HG02588 (cell line): ENCODE results near the gene UBA52.

Experiments
- ATAC-seq: cut with Tn5 transposase; IDR thresholded peaks from one replicate; pipeline ENCODE4 v1.9.1; 2021; ENCODE audit warnings: mild to moderate bottlenecking, moderate library complexity; ENCODE audit not compliant: unreplicated experiment

The UBA52 gene

DNA sequence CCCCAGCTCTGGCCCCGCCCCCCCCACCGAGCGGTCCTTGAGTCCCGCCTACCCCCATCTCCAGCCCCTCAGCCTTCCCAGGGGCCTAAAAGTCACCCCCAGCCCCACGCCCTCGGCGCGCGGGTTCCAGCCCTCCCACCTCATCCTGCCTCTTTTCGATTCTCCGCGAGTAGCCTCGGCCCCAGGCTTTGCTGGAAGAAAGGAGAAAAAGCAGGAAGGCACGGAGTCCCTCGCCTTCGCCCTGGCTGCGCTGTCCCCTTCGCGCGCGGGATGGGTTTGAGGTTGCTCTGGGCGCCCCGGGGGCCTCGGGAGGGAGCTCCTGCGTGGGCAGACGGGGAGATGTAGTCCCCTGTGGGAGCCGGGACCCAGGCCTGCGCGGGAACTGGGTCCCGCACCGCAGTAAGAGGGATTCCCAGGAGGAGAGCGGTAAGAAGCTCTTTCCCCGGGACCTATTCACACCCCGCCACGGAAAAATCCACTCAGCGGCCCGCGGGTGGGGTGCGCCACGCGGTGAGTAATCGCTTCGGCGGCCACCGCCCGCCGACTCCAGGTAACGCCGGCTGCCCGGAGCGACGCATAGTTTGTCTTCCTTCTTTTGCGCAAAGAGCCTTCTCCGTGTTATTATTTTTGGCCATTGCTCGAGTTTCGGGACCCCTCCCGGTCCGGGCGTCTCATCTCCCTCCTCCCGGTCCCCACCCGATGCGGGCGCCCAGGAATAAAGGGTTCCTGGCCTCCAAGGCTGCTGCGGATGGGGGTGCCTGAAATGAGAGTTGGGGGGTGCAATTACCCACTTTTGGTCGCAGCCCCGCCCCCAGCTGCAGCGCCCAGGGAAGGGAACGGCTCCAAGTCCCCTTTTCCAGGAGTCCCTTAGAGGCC is 35.8 kb downstream of the UBA52 start:
- ATAC-seq: no peak

DNA sequence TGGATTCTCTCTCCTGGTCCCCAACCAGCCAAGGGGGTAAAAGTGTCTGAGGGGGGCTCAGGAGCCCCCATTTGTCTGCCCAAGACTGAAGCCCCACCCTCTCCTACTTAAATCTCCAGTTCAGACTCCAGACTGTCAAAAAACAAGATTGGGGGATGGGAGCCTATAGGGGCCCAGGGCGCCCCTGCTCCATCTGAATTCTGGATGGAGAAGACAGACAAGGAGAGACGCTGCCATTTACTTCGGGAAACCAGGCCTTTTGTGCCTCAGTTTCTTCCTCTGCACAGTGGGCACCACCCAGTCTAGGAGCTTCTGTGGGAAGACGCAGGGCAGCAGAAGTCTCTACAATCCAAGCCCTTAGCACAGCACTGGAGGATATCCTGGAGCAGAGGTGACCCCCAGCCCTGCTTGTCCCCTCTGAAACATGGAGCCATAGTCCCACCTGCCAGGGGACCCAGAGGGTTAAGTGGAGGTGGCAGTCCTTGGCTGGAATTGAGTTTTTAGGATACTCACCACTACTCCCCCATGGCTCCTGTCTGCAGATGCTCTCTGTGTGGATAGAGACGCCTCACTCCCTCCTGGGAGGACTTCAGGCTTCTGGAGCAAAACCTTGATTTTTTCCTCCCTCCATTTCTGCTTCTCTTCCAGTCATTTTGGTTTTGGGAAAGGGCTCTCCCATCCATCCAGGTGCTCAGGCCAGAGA is 36.6 kb downstream of the UBA52 start:
- ATAC-seq: no peak

DNA sequence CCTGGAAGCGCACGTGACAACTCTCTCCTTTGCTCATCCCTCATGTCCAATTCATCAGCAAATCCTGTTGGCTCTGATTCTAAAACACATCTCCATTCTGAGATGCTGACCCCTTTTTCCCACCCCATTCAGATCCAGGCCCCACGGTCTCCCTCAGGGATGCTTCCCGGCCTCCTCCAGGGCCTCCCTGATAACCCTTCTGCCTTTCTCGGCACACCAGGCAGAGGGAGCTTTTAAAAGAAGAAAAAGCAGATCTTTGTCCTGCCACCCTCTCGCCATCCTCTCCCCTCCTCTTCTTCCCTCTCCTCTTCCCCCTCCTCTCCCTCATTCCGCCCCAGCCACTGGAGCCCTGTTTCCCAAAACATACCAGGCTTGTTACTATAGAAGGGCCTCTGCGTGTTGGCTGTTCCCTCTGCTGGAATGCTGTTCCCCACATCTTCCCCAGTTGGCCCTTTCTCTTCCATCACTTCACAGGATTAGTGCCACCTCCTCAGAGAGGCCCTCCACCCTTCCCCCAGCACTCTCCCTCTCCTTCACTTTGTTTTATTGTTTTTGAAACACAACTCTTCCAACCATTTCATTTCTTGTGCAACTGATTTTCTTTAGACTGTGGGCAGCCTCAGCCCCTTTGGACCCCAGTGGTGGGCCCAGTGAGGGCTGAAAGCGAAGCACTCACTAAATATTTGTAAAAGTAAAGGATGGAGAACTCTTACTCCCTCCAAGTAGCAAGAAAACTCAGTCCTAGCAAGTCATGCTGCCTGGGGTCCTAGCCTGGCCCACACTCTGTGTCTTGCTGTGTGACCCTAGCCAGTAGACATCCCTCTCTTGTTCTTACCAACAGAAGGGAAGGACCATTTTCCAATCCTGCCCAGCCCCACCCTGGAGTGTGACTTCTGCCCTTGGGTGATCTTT is 37.4 kb downstream of the UBA52 start:
- ATAC-seq: no peak

DNA sequence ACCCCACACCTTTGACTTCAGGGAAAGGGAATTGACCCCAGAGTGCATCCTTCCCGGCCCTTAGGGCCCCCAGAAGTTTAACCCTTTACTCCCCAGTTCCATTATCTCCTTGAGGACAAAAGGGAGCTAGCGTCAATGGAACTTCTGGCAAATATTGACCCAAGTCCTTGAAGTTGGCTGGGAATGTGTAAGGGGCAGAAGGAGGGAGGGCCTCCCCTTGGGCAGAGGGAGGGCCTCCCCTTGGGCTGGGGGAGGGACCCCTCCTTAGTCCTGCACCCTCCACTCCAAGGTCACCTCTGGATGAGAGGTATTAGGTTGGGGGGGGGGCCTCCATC is 38.0 kb downstream of the UBA52 start:
- no peak for ATAC-seq

DNA sequence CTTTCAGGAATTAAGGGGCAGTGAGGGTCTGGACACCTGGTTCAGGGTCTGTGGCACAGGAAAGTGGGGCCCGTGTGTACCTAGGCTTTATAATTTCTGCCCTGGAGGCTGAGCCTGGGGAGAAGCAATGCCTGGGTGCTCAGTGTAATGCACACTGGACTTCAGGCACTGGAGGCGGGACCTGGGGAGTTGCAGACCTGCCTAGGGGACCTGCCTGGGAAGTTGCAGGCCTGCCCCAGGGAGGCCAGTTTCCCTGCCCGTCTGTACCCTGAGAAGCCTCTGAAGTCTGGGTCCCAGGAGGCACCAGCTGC is 38.5 kb downstream of the UBA52 start:
- ATAC-seq: no peak

DNA sequence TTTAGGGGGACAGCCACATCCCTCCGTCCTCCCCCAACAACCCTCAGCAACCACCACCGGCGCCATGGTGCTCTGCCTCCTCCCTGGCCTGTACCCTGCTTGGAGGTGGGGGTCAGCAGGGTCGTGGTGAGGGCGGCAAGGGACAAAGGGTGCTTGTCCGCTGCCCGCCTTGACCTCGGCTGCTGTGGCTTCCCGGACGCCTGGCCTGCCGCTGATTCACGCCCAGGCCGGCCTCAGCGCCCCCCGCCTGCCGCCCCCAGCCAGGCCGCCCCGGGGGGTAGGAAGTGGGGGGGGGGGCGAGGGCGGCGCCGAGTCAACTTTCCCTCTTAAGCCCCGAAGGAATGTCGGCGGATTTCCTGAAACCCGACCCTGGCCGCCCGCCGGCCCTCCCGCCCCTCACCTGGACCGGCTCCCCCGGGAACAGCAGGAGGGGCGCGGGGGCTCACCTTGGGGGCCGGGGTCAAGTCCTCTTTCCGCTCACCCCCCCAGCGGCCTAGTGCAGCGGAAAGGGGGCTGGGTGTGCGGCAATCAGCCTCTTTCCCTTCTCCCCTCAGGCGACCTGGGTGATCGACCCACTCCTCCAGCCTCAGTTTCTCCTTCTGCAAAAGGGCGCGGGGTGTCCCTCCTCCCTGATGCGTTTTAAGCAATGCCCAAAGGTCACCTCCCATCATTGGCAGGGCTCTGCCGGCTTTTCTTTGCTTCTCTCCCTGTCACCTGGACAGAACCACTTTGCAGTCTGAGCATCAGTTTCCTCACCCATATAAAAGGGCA is 39.1 kb downstream of the UBA52 start:
- no peak for ATAC-seq

DNA sequence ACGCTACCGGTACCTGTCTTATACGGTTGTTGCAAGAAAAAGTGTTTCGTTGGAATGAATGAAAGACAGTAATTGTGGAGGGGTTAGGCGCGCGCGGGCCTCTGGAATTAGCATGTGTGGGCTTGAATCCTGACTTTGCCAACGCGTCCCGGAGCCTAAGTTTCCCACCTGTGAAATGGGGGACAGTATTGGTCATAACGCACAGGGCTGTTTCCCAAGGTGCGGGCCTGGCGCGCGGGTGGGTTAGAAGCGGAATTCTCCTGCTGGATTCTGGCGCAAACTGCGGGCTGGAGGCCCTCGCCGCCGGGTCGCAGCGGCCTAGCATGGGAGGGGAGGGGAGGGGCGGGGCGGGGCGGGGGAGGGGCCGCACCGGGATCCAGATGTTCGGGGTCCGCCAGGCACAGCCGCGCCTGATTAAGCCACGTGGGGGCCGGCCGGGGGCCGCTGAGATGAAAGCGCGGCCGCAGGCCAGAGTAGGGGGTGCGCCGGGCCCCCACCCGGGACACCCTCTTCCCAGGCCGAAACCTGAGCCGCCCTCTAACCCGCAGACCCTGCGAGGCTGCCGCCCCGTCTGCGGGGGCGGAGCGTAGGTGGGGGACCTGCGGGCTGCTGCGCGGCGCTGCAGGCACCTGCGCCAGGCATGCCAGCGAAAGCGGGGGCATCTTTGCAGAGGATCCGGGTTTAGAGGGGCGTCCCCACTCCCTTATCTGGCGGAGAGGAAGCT is 39.8 kb downstream of the UBA52 start:
- no peak for ATAC-seq

DNA sequence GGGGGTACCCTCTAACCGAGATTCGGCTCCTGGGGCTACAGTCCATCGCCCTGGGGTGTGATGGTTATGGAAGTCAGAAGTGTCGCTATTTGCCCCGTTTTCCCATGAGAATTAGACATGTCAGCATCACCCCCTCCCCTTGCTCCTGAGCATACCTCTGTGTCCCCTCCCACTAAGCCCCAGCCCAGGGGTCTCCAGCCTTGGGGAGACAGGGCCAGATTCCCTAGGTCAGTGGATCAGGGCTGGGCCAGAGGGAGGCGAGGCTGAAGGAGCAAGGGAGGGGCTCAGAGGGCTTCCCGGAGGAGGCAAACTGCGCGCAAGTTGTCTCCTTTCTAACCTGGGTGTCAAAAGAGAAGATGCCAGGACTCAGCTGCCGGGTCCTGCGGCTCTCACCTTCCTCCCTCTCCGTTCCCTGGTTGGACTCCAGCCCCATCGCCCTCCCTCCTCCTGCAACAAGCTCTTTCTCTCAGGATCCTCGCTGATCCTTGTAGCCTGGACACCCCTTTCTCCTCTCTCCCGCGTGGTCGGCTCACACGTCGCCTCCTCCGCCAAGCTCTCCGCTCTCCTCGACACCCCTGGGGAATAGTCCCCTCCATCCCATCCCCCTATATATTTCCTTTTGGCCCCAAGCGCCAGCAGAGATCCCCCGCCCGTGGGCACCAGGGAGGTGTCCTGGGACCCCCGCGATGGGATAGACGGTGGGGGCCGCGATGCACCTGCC is 40.6 kb downstream of the UBA52 start:
- no peak for ATAC-seq

DNA sequence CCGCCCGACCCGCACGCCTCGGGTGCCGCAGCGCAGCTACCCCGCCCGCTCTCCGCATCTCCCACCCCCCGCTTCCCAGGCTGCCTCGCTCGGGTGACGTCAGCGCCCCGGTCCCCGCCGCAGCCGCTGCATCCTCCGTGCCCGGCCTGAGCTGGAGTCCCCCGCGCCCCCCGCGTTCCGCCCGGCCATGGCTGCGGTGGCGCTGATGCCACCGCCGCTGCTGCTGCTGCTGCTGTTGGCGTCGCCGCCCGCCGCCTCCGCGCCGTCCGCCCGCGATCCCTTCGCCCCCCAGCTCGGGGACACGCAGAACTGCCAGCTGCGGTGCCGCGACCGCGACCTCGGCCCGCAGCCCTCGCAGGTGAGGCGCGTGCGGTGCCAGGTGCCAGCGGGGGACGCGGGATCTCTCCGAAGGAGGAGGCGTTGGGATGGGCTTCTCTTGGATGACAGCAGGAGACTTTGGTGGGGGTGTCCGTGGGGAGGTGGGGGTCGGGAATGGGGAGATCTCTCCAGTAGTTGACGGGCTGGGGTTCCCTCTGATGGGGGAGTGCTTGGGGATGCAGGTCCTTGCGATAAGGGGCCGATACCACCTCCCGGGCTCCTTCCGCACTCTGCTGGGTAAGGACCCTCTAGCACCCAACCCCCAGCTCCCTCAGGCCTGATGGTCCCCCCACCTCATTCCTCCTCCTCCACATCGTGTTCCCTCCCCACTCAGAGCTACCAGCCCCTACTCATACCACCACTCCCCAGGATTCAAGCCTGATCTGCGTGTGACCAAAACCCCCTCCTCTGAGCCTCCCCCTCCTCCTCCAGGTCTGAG is 41.3 kb downstream of the UBA52 start, which contains the start of gene TMEM59L:
Gene TMEM59L, plus strand, starts transcription at position 99 of the 817 bp plus-strand sequence. Its CDS starts 89 bp downstream, at position 188.
- no peak for ATAC-seq

DNA sequence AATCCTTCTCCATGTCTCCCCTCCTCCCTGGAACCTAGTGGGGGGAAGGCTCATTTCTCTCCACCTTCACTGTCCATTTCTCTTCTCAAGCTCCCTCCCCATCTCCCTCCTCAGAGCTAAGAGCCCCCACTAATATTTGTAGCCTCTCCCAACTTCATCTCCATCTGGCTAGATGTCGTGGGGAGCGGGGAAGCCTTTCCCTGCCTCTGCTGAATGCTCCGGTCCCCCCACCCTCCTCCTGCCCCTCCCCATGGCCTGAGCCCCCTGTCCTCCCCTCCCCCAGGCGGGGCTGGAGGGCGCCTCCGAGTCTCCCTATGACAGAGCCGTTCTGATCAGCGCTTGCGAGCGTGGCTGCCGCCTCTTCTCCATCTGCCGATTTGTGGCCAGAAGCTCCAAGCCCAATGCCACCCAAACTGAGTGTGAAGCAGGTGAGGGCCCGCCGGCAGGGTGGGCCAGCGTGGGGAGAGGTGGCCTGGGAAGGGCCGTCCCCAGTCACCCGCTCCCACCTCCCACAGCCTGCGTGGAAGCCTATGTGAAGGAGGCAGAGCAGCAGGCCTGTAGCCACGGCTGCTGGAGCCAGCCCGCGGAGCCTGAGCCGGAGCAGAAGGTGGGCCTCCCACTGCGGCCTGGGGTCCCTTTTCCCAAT is 42.1 kb downstream of the UBA52 start:
- no peak for ATAC-seq

DNA sequence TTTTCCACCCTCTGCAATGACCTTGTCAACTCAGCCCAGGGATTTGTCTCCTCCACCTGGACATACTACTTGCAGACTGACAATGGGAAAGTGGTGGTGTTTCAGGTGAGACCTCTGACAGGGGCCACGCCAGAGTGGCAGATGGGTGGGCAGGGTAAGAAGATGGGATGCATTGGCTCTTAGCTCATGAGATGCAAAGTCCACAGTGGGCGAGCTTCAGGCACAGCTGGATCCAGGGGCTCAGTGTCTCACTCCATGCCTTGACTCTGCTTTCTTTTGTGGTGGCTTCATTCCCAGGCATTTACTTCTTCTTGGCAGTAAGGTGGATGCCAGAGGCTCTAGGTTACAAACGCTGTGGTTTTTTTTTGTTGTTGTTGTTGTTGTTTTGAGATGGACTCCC is 44.4 kb downstream of the UBA52 start:
- no peak for ATAC-seq

DNA sequence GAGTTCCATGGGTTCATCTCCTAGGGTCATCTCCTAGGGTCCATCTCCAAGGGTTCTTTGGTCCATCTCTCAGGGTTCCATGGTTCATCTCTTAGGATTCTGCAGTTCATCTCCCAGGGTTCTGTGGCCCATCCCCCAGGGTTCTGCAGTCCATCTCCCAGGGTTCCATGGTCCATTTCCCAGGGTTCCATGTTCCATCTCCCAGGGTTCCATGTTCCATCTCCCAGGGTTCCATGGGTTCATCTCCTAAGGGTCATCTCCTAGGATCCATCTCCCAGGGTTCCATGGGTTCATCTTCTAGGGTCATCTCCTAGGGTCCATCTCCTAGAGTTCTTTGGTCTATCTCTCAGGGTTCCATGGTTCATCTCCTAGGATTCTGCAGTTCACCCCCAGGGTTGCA is 45.9 kb downstream of the UBA52 start:
- ATAC-seq: no peak

DNA sequence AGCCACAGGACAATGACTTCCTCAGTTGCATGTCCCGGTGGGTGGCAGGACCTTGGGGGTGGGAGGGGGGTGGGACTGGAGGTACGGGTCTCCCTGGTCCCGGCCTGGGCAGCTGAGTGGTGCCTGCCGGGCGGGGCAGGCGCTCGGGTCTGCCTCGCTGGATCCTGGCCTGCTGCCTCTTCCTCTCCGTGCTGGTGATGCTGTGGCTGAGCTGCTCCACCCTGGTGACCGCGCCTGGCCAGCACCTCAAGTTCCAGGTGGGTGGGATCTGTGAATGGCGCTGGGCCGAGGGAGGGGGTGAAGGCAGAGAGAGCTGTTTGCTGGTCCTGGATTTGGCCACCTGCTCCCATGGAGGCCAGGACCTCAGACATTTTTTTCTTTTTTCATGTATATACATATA is 46.6 kb downstream of the UBA52 start:
- no peak for ATAC-seq

DNA sequence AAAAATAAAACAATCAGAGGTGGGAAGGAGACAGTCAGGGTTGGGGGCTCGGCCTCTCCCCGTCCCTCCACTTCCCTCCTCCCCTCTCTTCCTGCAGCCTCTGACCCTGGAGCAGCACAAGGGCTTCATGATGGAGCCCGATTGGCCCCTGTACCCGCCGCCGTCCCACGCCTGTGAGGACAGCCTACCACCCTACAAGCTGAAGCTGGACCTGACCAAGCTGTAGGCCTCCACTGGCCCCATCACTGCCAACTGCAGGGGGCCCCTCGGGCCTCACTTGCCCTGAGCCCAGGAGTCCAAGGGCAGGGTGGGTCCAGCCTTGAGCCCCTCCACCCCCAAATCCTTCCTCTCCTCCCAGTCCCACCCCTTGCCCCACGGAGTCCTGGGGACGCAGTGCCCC is 48.7 kb downstream of the UBA52 start:
- no peak for ATAC-seq

DNA sequence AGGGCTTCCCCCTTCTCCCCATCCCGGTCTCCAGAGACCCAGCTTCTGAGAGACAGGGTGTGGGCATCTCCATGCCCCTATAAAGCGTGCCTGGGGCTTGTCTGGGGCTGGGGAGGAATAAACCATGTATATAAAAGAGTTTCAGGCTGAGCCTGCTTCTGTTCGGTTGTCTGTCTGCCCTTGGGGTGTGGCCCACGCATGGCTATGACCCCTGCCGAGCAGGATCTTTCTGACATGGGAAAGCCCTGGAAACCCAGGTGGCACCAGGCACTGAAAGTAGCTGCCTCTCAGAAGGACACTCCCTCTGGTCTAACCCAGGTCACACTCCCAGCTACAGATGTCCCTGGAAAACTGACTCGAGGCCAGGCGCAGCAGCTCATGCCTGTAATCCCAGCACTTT is 49.2 kb downstream of the UBA52 start:
- no peak for ATAC-seq

DNA sequence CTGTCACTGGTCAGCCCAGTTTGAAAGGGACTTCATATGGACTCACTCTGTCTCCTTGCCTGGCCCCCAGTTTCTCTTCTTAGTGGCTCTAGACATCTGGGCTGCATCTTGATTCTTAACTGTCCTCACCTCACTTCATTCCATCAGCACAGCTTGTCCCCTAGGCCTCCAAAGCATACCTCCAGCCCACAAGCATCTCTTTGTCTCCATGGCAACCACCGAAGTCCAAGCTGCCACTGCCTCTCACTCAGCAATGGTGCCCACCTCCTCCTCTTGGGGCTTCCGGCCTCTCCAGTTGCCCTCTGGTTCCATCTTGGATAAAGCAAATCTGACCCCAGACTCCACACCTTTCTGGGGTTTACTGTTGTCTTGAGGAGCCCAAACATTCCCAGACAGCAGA is 55.2 kb downstream of the UBA52 start:
- no peak for ATAC-seq
